Epithelial cell of esophagus (primary cell): ENCODE results near the gene DNAJB12.
"Not testable (repeated sequence)": the region's sequence is repeated elsewhere in the genome, so short reads cannot be mapped to it uniquely, and the experiment has no call there.

ENCODE experiments used
- DNase-seq: peaks from one replicate; pipeline ENCODE4 v3.0.0; 2010; ENCODE audit warnings: low read depth
- H3K4me3 ChIP-seq: 2 replicates; pipeline ENCODE4 v1.5.1; 2011; ENCODE audit warnings: mild to moderate bottlenecking, low read length, control low read depth
- CTCF ChIP-seq: IDR thresholded peaks from 2 replicates; pipeline ENCODE4 v1.5.1; 2011; ENCODE audit warnings: low read depth, mild to moderate bottlenecking, low read length, control low read depth, inconsistent platforms; ENCODE audit not compliant: insufficient read depth; ENCODE audit errors: missing control alignments

The DNAJB12 gene

GRCh38 chr10:72297281-72297804 lies 57.4 kb downstream of the DNAJB12 start:
- no peak for TF ChIP-seq CTCF
- peak; percentile 80 for DNase-seq
- peak overlapping the region; percentile 52 for H3K4me3 ChIP-seq

DNA sequence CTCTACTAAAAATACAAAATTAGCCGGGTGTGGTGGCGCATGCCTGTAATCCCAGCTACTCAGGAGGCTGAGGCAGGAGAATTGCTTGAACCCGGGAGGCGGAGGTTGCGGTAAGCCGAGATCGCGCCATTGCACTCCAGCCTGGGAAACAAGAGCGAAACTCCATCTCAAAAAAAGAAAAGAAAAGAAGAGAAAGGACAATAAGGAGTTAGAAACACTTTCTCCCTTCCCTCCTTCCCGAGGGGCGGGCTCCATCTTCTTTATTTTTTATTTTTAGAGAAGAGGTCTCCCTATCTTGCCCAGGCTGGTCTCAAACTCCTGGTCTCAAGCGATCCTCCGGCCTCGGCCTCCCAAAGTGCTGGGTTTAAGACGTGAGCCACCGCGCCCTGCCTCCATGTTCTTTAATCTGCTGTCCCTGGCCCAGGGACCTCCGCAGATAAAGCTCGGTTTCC lies 57.9 kb downstream of the DNAJB12 start:
- H3K4me3 ChIP-seq, result peak overlapping the region; percentile 52
- not testable (repeated sequence) for DNase-seq

- no peak for DNase-seq
- no peak overlapping the region for H3K4me3 ChIP-seq
- TF ChIP-seq CTCF, result no peak
These were observed 59.3 kb downstream of the DNAJB12 start for GRCh38 chr10:72295330-72295910.

DNA sequence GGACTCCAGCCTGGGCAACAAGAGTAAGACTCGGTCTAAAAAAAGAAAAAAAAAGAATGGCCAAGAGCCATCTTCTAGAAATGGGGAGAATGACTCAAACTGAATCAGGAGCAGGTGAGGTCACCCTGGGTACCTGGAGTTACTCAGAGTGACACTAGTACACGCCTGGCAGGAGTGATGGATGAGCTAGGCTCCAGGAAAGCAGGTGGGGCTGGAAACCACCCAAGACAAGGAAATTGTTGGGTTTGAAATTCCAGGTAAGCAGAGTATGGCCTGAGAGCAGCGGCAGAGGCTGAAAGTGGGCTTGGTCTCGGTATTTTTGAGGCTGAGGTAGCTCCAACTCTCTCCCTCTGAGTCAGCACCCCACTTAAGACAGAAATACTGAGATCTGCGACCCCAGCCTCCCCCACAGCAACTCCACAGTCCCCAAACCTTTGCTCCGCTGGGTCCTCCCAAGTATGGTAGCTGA lies 62.5 kb downstream of the DNAJB12 start:
- peak; percentile 99 for DNase-seq
- TF ChIP-seq CTCF, result no peak
- no peak overlapping the region for H3K4me3 ChIP-seq

DNA sequence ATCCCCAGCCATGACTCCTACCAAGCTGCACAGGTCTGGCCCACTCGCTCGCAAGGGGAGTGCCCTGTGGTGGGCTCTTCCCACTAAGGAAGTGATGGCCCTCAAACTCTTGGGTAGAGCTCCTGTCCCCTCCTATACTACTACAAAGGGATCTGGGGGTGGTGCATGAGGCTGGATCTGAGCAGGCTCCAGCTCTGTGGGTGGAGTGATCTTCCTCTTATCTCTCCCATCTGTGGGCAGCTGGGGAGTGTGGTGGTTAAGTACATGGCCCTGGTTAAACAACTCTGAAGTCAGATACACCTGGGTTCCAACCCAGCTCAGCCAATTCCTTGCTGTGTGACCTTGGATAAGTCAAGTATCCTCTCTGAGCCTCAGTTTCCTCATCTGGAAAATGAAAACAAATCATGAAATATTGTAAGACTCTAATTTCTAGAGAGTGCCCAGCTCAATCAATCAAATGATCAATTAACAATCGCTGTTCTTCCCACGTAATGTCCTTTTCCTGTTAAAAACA lies 63.6 kb downstream of the DNAJB12 start:
- no peak for TF ChIP-seq CTCF
- no peak for DNase-seq
- no peak overlapping the region for H3K4me3 ChIP-seq

DNA sequence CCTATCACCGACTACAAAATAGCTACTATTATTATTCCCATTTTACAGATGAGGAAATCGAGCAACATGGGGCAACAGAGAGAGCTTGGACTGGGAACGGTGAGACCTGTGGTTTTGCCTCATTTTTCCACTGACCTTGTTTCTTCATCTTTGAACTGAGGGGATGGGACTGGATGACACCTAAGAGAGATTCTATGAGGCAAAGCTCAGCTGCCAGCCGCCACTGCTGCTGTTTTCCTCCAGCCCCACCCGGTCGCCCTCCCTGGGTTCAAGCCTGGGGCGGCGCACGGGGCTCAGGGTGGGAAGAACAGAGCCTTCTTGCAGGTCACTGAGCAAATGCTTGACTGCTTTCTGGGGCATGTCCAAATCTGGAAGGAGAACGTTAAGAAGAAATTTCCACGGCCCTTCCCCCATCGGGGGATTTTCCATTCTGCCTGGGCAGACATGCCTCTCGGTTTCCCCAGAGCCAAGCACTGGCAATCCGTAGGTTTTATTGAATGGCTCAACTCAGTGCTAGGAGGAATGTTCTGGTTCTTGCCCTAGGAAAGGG lies 68.7 kb downstream of the DNAJB12 start:
- no peak for TF ChIP-seq CTCF
- no peak for DNase-seq
- H3K4me3 ChIP-seq, result no peak overlapping the region

GRCh38 chr10:72283131-72283530 lies 71.6 kb downstream of the DNAJB12 start:
- TF ChIP-seq CTCF, result no peak
- DNase-seq, result no peak
- H3K4me3 ChIP-seq, result no peak overlapping the region
